ENCODE data around the gene HGFAC.

GRCh38 chr4:3437582-3437936, 4.2 kb upstream of the HGFAC start:
- TF ChIP-seq CTCF (IDR thresholded peaks at IDR 0.05; ENCODE audit: insufficient read depth, low read length) (no peak), REST (IDR thresholded peaks at IDR 0.05; ENCODE audit: insufficient replicate concordance, low read depth) (no peak)
